ENCODE data around the gene FHL2. TPM values are rescaled to one million over a fixed set of nuclear protein-coding genes. Genes with fewer than 3 reads are reported as not detected.
"Not testable (repeated sequence)": the region's sequence is repeated elsewhere in the genome, so short reads cannot be mapped to it uniquely, and the experiment has no call there.

Gene FHL2
- total RNA-seq, 2 experiments from 2014 or later = 3.0 to 3.1 TPM

- peak; percentile 19 for DNase-seq
- Mint-ChIP-seq H3K4me1 (peaks cover 39% of the 10 kb centered on the region), H3K4me3 (peak overlapping the region; percentile 80), H3K27me3 (no peaks in the 10 kb centered on the region), H3K27ac (peak overlapping the region; percentile 86), H3K9me3 (no peaks in the 10 kb centered on the region), H3K36me3 (ENCODE audit: low read depth) (peaks cover 10% of the 10 kb centered on the region)
- ChIA-PET CTCF (no interaction called here), POLR2A (interaction anchor here (1.0 to 1.5 kb wide), 5 partner anchors 8 to 417 kb away, joined by 3 to 5 read pairs (median 4); no protein-coding TSS in a partner anchor)
Observed at GRCh38 chr2:105330681-105331375, 68.0 kb downstream of the FHL2 start.

- peaks cover 32% of the 10 kb centered on the region for H3K4me1 Mint-ChIP-seq
- peaks cover 13% of the 10 kb centered on the region for H3K36me3 Mint-ChIP-seq (ENCODE audit: low read depth)
- ChIA-PET CTCF (interaction anchor here (1.1 kb wide), 1 partner anchor 13 kb away, joined by 4 read pairs; no protein-coding TSS in a partner anchor), POLR2A (interaction anchor here (1.0 to 2.1 kb wide), 7 partner anchors 9 to 830 kb away, joined by 3 to 7 read pairs (median 4); no protein-coding TSS in a partner anchor)
- peak within 1 kb of the TSS; percentile 86 for H3K27ac Mint-ChIP-seq
- peak within 1 kb of the TSS; percentile 93 for H3K4me3 Mint-ChIP-seq
- DNase-seq = peak; percentile 68
- no peaks in the 10 kb centered on the region for H3K9me3 Mint-ChIP-seq
- H3K27me3 Mint-ChIP-seq = no peaks in the 10 kb centered on the region
Observed at GRCh38 chr2:105329561-105330495, 69.0 kb downstream of the FHL2 start, which contains the start of gene TGFBRAP1. Gene TGFBRAP1 (minus strand): TSS chr2:105329735. CDS start chr2:105308301, 21,434 bp downstream.

GRCh38 chr2:105329197-105329554 lies 69.7 kb downstream of the FHL2 start:
- ChIA-PET CTCF (interaction anchor here (0.8 to 1.1 kb wide), 2 partner anchors 14 to 16 kb away, joined by 3 to 4 read pairs; no protein-coding TSS in a partner anchor), POLR2A (interaction anchor here (1.3 to 2.3 kb wide), 4 partner anchors 9 to 831 kb away, joined by 3 to 18 read pairs (median 6); partner anchors contain the start of gene C2orf49)
- H3K27ac Mint-ChIP-seq = peak overlapping the region; percentile 74
- DNase-seq = peak; percentile 19
- peaks cover 32% of the 10 kb centered on the region for H3K4me1 Mint-ChIP-seq
- peak overlapping the region; percentile 93 for H3K4me3 Mint-ChIP-seq
- no peaks in the 10 kb centered on the region for H3K27me3 Mint-ChIP-seq
- peaks cover 13% of the 10 kb centered on the region for H3K36me3 Mint-ChIP-seq (ENCODE audit: low read depth)
- no peaks in the 10 kb centered on the region for H3K9me3 Mint-ChIP-seq

GRCh38 chr2:105328281-105329196 lies 70.3 kb downstream of the FHL2 start:
- Mint-ChIP-seq H3K27me3 (no peaks in the 10 kb centered on the region), H3K4me1 (peaks cover 32% of the 10 kb centered on the region), H3K4me3 (peak overlapping the region; percentile 93), H3K27ac (peak overlapping the region; percentile 74), H3K36me3 (ENCODE audit: low read depth) (peaks cover 16% of the 10 kb centered on the region), H3K9me3 (no peaks in the 10 kb centered on the region)
- DNase-seq = peak; percentile 56
- POLR2A ChIA-PET = interaction anchor here (0.7 to 2.3 kb wide), 6 partner anchors 10 to 832 kb away, joined by 3 to 18 read pairs (median 4); partner anchors contain the start of gene C2orf49
- CTCF ChIA-PET = interaction anchor here (0.8 kb wide), 1 partner anchor 16 kb away, joined by 3 read pairs; no protein-coding TSS in a partner anchor

GRCh38 chr2:105327690-105328089 lies 71.2 kb downstream of the FHL2 start:
- no peaks in the 10 kb centered on the region for H3K27me3 Mint-ChIP-seq
- H3K36me3 Mint-ChIP-seq (ENCODE audit: low read depth) = peaks cover 20% of the 10 kb centered on the region
- no peaks in the 10 kb centered on the region for H3K9me3 Mint-ChIP-seq
- H3K4me3 Mint-ChIP-seq = peak overlapping the region; percentile 93
- no peak for DNase-seq
- H3K4me1 Mint-ChIP-seq = peaks cover 35% of the 10 kb centered on the region
- ChIA-PET POLR2A (interaction anchor here (1.1 to 2.3 kb wide), 3 partner anchors 11 to 56 kb away, joined by 4 to 18 read pairs (median 5); partner anchors contain the start of gene C2orf49), CTCF (no interaction called here)
- no peak overlapping the region for H3K27ac Mint-ChIP-seq

GRCh38 chr2:105327271-105327670 lies 71.6 kb downstream of the FHL2 start:
- DNase-seq, H3K9me3 Mint-ChIP-seq, H3K27ac Mint-ChIP-seq, CTCF ChIA-PET, H3K4me3 Mint-ChIP-seq, H3K27me3 Mint-ChIP-seq: not testable (repeated sequence)
- POLR2A ChIA-PET = interaction anchor here (1.1 to 2.3 kb wide), 2 partner anchors 11 to 57 kb away, joined by 4 to 18 read pairs; partner anchors contain the start of gene C2orf49
- Mint-ChIP-seq H3K4me1 (peaks cover 35% of the 10 kb centered on the region), H3K36me3 (ENCODE audit: low read depth) (peaks cover 21% of the 10 kb centered on the region)

GRCh38 chr2:105325389-105325963 lies 73.4 kb downstream of the FHL2 start:
- H3K4me3 Mint-ChIP-seq = no peak overlapping the region
- H3K27me3 Mint-ChIP-seq = no peaks in the 10 kb centered on the region
- CTCF ChIA-PET = no interaction called here
- no peak for DNase-seq
- POLR2A ChIA-PET = no interaction called here
- no peaks in the 10 kb centered on the region for H3K9me3 Mint-ChIP-seq
- H3K4me1 Mint-ChIP-seq = peaks cover 30% of the 10 kb centered on the region
- H3K27ac Mint-ChIP-seq = no peak overlapping the region
- peaks cover 21% of the 10 kb centered on the region for H3K36me3 Mint-ChIP-seq (ENCODE audit: low read depth)

GRCh38 chr2:105324732-105325131 lies 74.1 kb downstream of the FHL2 start:
- H3K9me3 Mint-ChIP-seq = no peaks in the 10 kb centered on the region
- ChIA-PET POLR2A (no interaction called here), CTCF (no interaction called here)
- H3K27me3 Mint-ChIP-seq = no peaks in the 10 kb centered on the region
- H3K4me1 Mint-ChIP-seq = peaks cover 23% of the 10 kb centered on the region
- peaks cover 21% of the 10 kb centered on the region for H3K36me3 Mint-ChIP-seq (ENCODE audit: low read depth)
- DNase-seq = no peak
- H3K4me3 Mint-ChIP-seq = no peak overlapping the region
- H3K27ac Mint-ChIP-seq = no peak overlapping the region

- peaks cover 21% of the 10 kb centered on the region for H3K4me1 Mint-ChIP-seq
Observed at GRCh38 chr2:105324101-105324500, 74.8 kb downstream of the FHL2 start.

GRCh38 chr2:105323111-105323510 lies 75.7 kb downstream of the FHL2 start:
- Mint-ChIP-seq H3K27me3 (no peaks in the 10 kb centered on the region), H3K4me3 (no peak overlapping the region), H3K9me3 (no peaks in the 10 kb centered on the region), H3K27ac (no peak overlapping the region), H3K4me1 (peaks cover 13% of the 10 kb centered on the region), H3K36me3 (ENCODE audit: low read depth) (peaks cover 11% of the 10 kb centered on the region)
- ChIA-PET CTCF (no interaction called here), POLR2A (interaction anchor here (0.7 kb wide), 1 partner anchor 15 kb away, joined by 3 read pairs; no protein-coding TSS in a partner anchor)
- no peak for DNase-seq

More at GRCh38 chr2:105324101-105324500, 74.8 kb downstream of the FHL2 start:
- H3K27me3 Mint-ChIP-seq = no peaks in the 10 kb centered on the region
- H3K27ac Mint-ChIP-seq = no peak overlapping the region
- H3K9me3 Mint-ChIP-seq = no peaks in the 10 kb centered on the region
- ChIA-PET POLR2A (no interaction called here), CTCF (no interaction called here)
- DNase-seq = no peak
- peaks cover 20% of the 10 kb centered on the region for H3K36me3 Mint-ChIP-seq (ENCODE audit: low read depth)
- no peak overlapping the region for H3K4me3 Mint-ChIP-seq

- H3K36me3 Mint-ChIP-seq (ENCODE audit: low read depth) = peaks cover 15% of the 10 kb centered on the region
- no peak overlapping the region for H3K4me3 Mint-ChIP-seq
- ChIA-PET CTCF (no interaction called here), POLR2A (no interaction called here)
- peaks cover 7% of the 10 kb centered on the region for H3K4me1 Mint-ChIP-seq
- no peak overlapping the region for H3K27ac Mint-ChIP-seq
- H3K27me3 Mint-ChIP-seq = no peaks in the 10 kb centered on the region
- no peak for DNase-seq
- no peaks in the 10 kb centered on the region for H3K9me3 Mint-ChIP-seq
Observed at GRCh38 chr2:105321875-105322646, 76.8 kb downstream of the FHL2 start.
